Measurements from ENCODE around the gene TMEM231.

TMEM231 gene

GRCh38 chr16:75559564-75560372, 3.7 kb upstream of the TMEM231 start:
- TF ChIP-seq REST (IDR thresholded peaks at IDR 0.05; ENCODE audit: insufficient read depth in 1 of 2, low read depth in 2 of 2, low read length in 2 of 2) (no peak), FOXP2 (optimal IDR thresholded peaks at IDR 0.05; ENCODE audit: borderline replicate concordance, extremely low read depth, extremely low read length, insufficient read depth) (no peak), POLR2AphosphoS5 (IDR thresholded peaks at IDR 0.05; ENCODE audit: low read depth, low read length) (no peak), TAF1 (IDR thresholded peaks at IDR 0.05; ENCODE audit: borderline replicate concordance, insufficient read depth, low read length) (no peak), SIN3A (IDR thresholded peaks at IDR 0.05; ENCODE audit: borderline replicate concordance, insufficient read depth, low read length) (no peak)

- TF ChIP-seq REST (IDR thresholded peaks at IDR 0.05; ENCODE audit: insufficient read depth in 1 of 2, low read depth in 2 of 2, low read length in 2 of 2) (no peak), POLR2AphosphoS5 (IDR thresholded peaks at IDR 0.05; ENCODE audit: low read depth, low read length) (no peak), TAF1 (IDR thresholded peaks at IDR 0.05; ENCODE audit: borderline replicate concordance, insufficient read depth, low read length) (no peak), FOXP2 (optimal IDR thresholded peaks at IDR 0.05; ENCODE audit: borderline replicate concordance, extremely low read depth, extremely low read length, insufficient read depth) (no peak), SIN3A (IDR thresholded peaks at IDR 0.05; ENCODE audit: borderline replicate concordance, insufficient read depth, low read length) (no peak)
Measured at GRCh38 chr16:75558846-75559401, 2.9 kb upstream of the TMEM231 start.

- no peak for TF ChIP-seq FOXP2 (optimal IDR thresholded peaks at IDR 0.05; ENCODE audit: borderline replicate concordance, extremely low read depth, extremely low read length, insufficient read depth)
Measured at GRCh38 chr16:75556431-75556950, 439 bp upstream of the TMEM231 start.

GRCh38 chr16:75555213-75555706, 792 bp downstream of the TMEM231 start:
- TF ChIP-seq TAF1 (IDR thresholded peaks at IDR 0.05; ENCODE audit: borderline replicate concordance, insufficient read depth, low read length) (no peak), POLR2AphosphoS5 (IDR thresholded peaks at IDR 0.05; ENCODE audit: low read depth, low read length) (no peak), FOXP2 (optimal IDR thresholded peaks at IDR 0.05; ENCODE audit: borderline replicate concordance, extremely low read depth, extremely low read length, insufficient read depth) (no peak), SIN3A (IDR thresholded peaks at IDR 0.05; ENCODE audit: borderline replicate concordance, insufficient read depth, low read length) (no peak), REST (IDR thresholded peaks at IDR 0.05; ENCODE audit: insufficient read depth in 1 of 2, low read depth in 2 of 2, low read length in 2 of 2) (no peak)

- no peak for TF ChIP-seq REST (IDR thresholded peaks at IDR 0.05; ENCODE audit: insufficient read depth in 1 of 2, low read depth in 2 of 2, low read length in 2 of 2)
- no peak for TF ChIP-seq POLR2AphosphoS5 (IDR thresholded peaks at IDR 0.05; ENCODE audit: low read depth, low read length)
- TF ChIP-seq TAF1 (IDR thresholded peaks at IDR 0.05; ENCODE audit: borderline replicate concordance, insufficient read depth, low read length) = no peak
- no peak for TF ChIP-seq FOXP2 (optimal IDR thresholded peaks at IDR 0.05; ENCODE audit: borderline replicate concordance, extremely low read depth, extremely low read length, insufficient read depth)
- no peak for TF ChIP-seq SIN3A (IDR thresholded peaks at IDR 0.05; ENCODE audit: borderline replicate concordance, insufficient read depth, low read length)
Measured at GRCh38 chr16:75552951-75553350, 3.1 kb downstream of the TMEM231 start.
